Endothelial cell of umbilical vein (primary cell): ENCODE measurements around the gene HBS1L. TPM values are rescaled to one million over a fixed set of nuclear protein-coding genes. Genes with fewer than 3 reads are reported as not detected.

Experiments used
- BruUV-seq: library from RNA; stranded (reverse); fragments of 400-500 nt; replicated peaks from 2 replicates; lab custom pipeline; 2021; lab: Mats Ljungman, UMichigan
- CTCF ChIA-PET: fragments of 300-600, 350-600 bp; sonication (Branson Sonifier 250); formaldehyde crosslinking; loops from one replicate; lab custom pipeline; 2021; ENCODE audit warnings: antibody characterized with exemption, inconsistent platforms; lab: Charles Lee
- POLR2A ChIA-PET: fragments of 300-600, 350-600 bp; sonication (Branson Sonifier 250); formaldehyde crosslinking; loops from one replicate; lab custom pipeline; 2021; ENCODE audit warnings: antibody characterized with exemption, inconsistent platforms; lab: Charles Lee
- DNase-seq: peaks from one replicate; pipeline ENCODE4 v3.0.0-alpha.2; 2011; ENCODE audit warnings: low read depth, low spot score
- FAIRE-seq: peaks from 2 replicates; lab custom pipeline; 2011; peaks lifted over from hg19 to GRCh38; lab: Jason Lieb, UNC
- H2AFZ ChIP-seq: 2 replicates; pipeline ENCODE4 v1.6.0; 2012; ENCODE audit warnings: low read depth, low read length, control low read depth, inconsistent platforms
- H3K27ac ChIP-seq: 2 replicates; pipeline ENCODE4 v1.5.1; 2011; ENCODE audit warnings: low read depth, mild to moderate bottlenecking, control low read depth, low read length, moderate library complexity; ENCODE audit not compliant: insufficient read depth
- H3K27me3 ChIP-seq, 2 experiments: 2 replicates each; pipeline versions ENCODE4 v1.6.0 to v1.6.1; 2011; ENCODE audit warnings: low read length in 2 of 2, mixed read lengths in 1 of 2; ENCODE audit not compliant: control insufficient read depth in 2 of 2, insufficient read depth in 2 of 2
- H3K36me3 ChIP-seq, 2 experiments: 2 replicates in 1 of 2; 3 replicates in 1 of 2; pipeline ENCODE4 v1.5.1; 2011; ENCODE audit warnings: low read length in 2 of 2, mild to moderate bottlenecking in 1 of 2, moderate library complexity in 1 of 2; ENCODE audit not compliant: control insufficient read depth in 2 of 2, insufficient read depth in 2 of 2; ENCODE audit errors: extremely low read depth in 1 of 2
- H3K4me1 ChIP-seq: 3 replicates; pipeline ENCODE4 v1.5.1; 2011; ENCODE audit warnings: mild to moderate bottlenecking, low read length; ENCODE audit not compliant: control insufficient read depth, insufficient read depth; ENCODE audit errors: extremely low read depth
- H3K4me2 ChIP-seq: 2 replicates; pipeline ENCODE4 v1.6.1; 2011; ENCODE audit warnings: low read length, control low read depth, mixed read lengths; ENCODE audit not compliant: insufficient read depth
- H3K4me3 ChIP-seq, 3 experiments: fragments of 200-600 bp in 1 of 3; sonication (generic), shearing (Covaris generic) in 1 of 3; replicated peaks in 1 of 3; 2 replicates each; pipeline ENCODE4 v1.5.1; 2011 to 2016; ENCODE audit warnings: control low read depth in 3 of 3, low read length in 3 of 3, mild to moderate bottlenecking in 2 of 3, inconsistent platforms in 1 of 3, low read depth in 1 of 3, moderate library complexity in 1 of 3; ENCODE audit not compliant: insufficient read depth in 1 of 3
- H3K79me2 ChIP-seq: 2 replicates; pipeline ENCODE4 v1.6.0; 2012; ENCODE audit warnings: low read length, inconsistent platforms; ENCODE audit not compliant: control insufficient read depth, insufficient read depth
- H3K9ac ChIP-seq: replicated peaks from 2 replicates; pipeline ENCODE3; 2011; ENCODE audit warnings: low read length, control low read depth; ENCODE audit not compliant: insufficient read depth; ENCODE audit errors: extremely low read depth
- H3K9me1 ChIP-seq: replicated peaks from 3 replicates; pipeline ENCODE4 v1.6.0; 2011; ENCODE audit warnings: mild to moderate bottlenecking, low read length; ENCODE audit not compliant: control insufficient read depth, insufficient read depth; ENCODE audit errors: extremely low read depth
- H3K9me3 ChIP-seq: replicated peaks from 2 replicates; pipeline ENCODE4 v1.5.1; 2012; ENCODE audit warnings: low read length, inconsistent platforms; ENCODE audit not compliant: control insufficient read depth, insufficient read depth
- H4K20me1 ChIP-seq: replicated peaks from 2 replicates; pipeline ENCODE3; 2011; ENCODE audit warnings: mild to moderate bottlenecking, low read length; ENCODE audit not compliant: control insufficient read depth, insufficient read depth; ENCODE audit errors: extremely low read depth
- CTCF ChIP-seq, 2 donors: IDR thresholded peaks; 1 replicate in 1 of 2; 2 replicates in 1 of 2; pipeline ENCODE4 v1.5.1; 2011; ENCODE audit warnings: low read length in 2 of 2, mild to moderate bottlenecking in 2 of 2, moderate library complexity in 2 of 2, control low read depth in 1 of 2, inconsistent platforms in 1 of 2, low read depth in 1 of 2; ENCODE audit not compliant: insufficient read depth in 1 of 2; ENCODE audit errors: extremely low read depth in 1 of 2
- EZH2 ChIP-seq: IDR thresholded peaks from 2 replicates; pipeline ENCODE4 v1.6.1; 2012; ENCODE audit warnings: borderline replicate concordance, low read depth, mild to moderate bottlenecking, moderate library complexity, low read length, inconsistent platforms; ENCODE audit not compliant: severe bottlenecking
- FOS ChIP-seq: IDR thresholded peaks from 2 replicates; pipeline ENCODE4 v1.6.1; 2011; ENCODE audit warnings: mild to moderate bottlenecking, low read length, moderate library complexity, borderline replicate concordance; ENCODE audit not compliant: insufficient read depth
- GATA2 ChIP-seq: IDR thresholded peaks from 2 replicates; pipeline ENCODE4 v1.7.0; 2011; ENCODE audit warnings: low read depth, mild to moderate bottlenecking, moderate library complexity, mixed read lengths, low read length; ENCODE audit not compliant: insufficient read length, insufficient read depth
- JUN ChIP-seq: IDR thresholded peaks from 2 replicates; pipeline ENCODE4 v1.6.1; 2011; ENCODE audit warnings: borderline replicate concordance, low read depth; ENCODE audit not compliant: insufficient read length, insufficient read depth
- MYC ChIP-seq: IDR thresholded peaks from one replicate; pipeline ENCODE4 v1.6.1; 2011; ENCODE audit warnings: mild to moderate bottlenecking, low read depth, low read length
- POLR2A ChIP-seq: IDR thresholded peaks from 2 replicates; pipeline ENCODE4 v1.6.1; 2012; ENCODE audit warnings: low read depth, mild to moderate bottlenecking, control low read depth, low read length
- POLR2AphosphoS5 ChIP-seq: IDR thresholded peaks from 2 replicates; pipeline ENCODE4 v1.6.1; 2012; ENCODE audit warnings: low read depth, mild to moderate bottlenecking, control low read depth, low read length, moderate library complexity; ENCODE audit not compliant: insufficient read depth
- dilution Hi-C: fragments of 300-500 bp; cut with MboI; formaldehyde crosslinking; loops from one replicate; pipeline ENCODE4 v1.15.0; 2019; ENCODE audit warnings: low sequenced_read_pairs; ENCODE audit not compliant: extremely low pct_ligation_motif_present
- intact Hi-C: fragments of 100-400 bp; cut with micrococcal nuclease; formaldehyde crosslinking; loops from one replicate; pipeline ENCODE4 v1.10.0; 2022
- polyA plus RNA-seq, 4 experiments: library from polyadenylated mRNA; depleted of rRNA in 3 of 4; stranded (reverse) in 3 of 4; unstranded in 1 of 4; fragments of >200 nt; gene quantifications; 2 replicates each; pipeline versions ENCODE4 v1.2.1 to v1.2.3, GENCODE V29; 2011 to 2012; ENCODE audit warnings: missing spikeins in 1 of 4
- total RNA-seq: library from RNA; stranded (reverse); gene quantifications from 2 replicates; pipeline ENCODE4 v1.2.3, GENCODE V29; 2021
- TF ChIP-seq, protein P1 (sequence below): IDR thresholded peaks from 2 replicates; pipeline ENCODE4 v1.6.1; 2011; ENCODE audit not compliant: insufficient read depth, insufficient read length

Gene HBS1L
- total and polyA plus RNA-seq, 2 donors (not counting 3 experiments of a cell fraction or from before 2014, with no cell fraction given), result 23.7 to 74.6 TPM

DNA sequence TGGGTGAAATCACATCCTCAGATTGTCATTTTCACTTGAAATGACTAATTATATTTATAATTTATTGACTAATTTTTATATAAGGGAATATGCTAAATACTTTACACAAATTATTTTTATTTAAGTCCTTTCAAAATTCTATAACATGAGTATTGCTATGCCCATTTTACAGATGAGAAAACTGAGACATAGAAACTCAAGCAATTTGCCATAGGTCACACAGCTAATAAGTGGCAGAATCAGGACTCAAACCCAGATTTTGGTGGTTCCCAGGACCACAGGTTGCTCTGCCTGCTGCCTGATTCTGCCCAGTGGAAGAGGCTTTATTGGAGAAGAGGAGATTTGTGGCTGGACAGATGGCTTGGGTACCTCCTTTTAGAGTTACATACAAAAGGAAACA, 109.6 kb downstream of the HBS1L start:
- intact Hi-C loops, result no loop called here
- BruUV-seq, result no TSS peak
- ChIA-PET CTCF (interaction anchor here (1.1 to 2.0 kb wide), 5 partner anchors 57 to 821 kb away, joined by 3 to 7 read pairs (median 5); no protein-coding TSS in a partner anchor), POLR2A (no interaction called here)
- TF ChIP-seq POLR2A (no peak), EZH2 (no peak), MYC (no peak), POLR2AphosphoS5 (no peak), JUN (no peak), FOS (no peak), GATA2 (no peak), CTCF (IDR thresholded peaks at IDR 0.05; ENCODE audit: extremely low read depth in 1 of 2, insufficient read depth in 1 of 2, low read depth in 1 of 2, low read length in 2 of 2) (no peak)
- TF ChIP-seq, protein P1, sequence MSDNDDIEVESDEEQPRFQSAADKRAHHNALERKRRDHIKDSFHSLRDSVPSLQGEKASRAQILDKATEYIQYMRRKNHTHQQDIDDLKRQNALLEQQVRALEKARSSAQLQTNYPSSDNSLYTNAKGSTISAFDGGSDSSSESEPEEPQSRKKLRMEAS, result no peak
- H3K79me2 ChIP-seq, result no peaks in the 10 kb centered on the region
- no peak overlapping the region for H3K27ac ChIP-seq
- H3K9me1 ChIP-seq, result no peaks in the 10 kb centered on the region
- no peaks in the 10 kb centered on the region for H3K36me3 ChIP-seq
- no peak for FAIRE-seq
- H3K27me3 ChIP-seq, result no peaks in the 10 kb centered on the region
- no peak for DNase-seq
- no peak overlapping the region for H3K9ac ChIP-seq
- H3K4me3 ChIP-seq, result no peak overlapping the region
- H4K20me1 ChIP-seq, result no peaks in the 10 kb centered on the region
- dilution Hi-C loops, result no loop called here
- no peaks in the 10 kb centered on the region for H3K4me1 ChIP-seq
- no peak overlapping the region for H3K4me2 ChIP-seq
- no peak overlapping the region for H2AFZ ChIP-seq
- no peaks in the 10 kb centered on the region for H3K9me3 ChIP-seq
